ENCODE measurements around the gene SIGLEC1.

GRCh38 chr20:3734111-3734843 is 21.9 kb upstream of the SIGLEC1 start:
- TF ChIP-seq POLR2AphosphoS5 (IDR thresholded peaks at IDR 0.05; ENCODE audit: low read depth) (no peak), EZH2 (IDR thresholded peaks at IDR 0.05; ENCODE audit: low read depth, unreplicated experiment) (no peak), EZH2phosphoT487 (IDR thresholded peaks at IDR 0.05; ENCODE audit: unreplicated experiment) (no peak), CREB1 (CRISPR knock-in tag; IDR thresholded peaks at IDR 0.05; ENCODE audit: low read depth) (no peak)
- TF ChIP-seq, protein P1, sequence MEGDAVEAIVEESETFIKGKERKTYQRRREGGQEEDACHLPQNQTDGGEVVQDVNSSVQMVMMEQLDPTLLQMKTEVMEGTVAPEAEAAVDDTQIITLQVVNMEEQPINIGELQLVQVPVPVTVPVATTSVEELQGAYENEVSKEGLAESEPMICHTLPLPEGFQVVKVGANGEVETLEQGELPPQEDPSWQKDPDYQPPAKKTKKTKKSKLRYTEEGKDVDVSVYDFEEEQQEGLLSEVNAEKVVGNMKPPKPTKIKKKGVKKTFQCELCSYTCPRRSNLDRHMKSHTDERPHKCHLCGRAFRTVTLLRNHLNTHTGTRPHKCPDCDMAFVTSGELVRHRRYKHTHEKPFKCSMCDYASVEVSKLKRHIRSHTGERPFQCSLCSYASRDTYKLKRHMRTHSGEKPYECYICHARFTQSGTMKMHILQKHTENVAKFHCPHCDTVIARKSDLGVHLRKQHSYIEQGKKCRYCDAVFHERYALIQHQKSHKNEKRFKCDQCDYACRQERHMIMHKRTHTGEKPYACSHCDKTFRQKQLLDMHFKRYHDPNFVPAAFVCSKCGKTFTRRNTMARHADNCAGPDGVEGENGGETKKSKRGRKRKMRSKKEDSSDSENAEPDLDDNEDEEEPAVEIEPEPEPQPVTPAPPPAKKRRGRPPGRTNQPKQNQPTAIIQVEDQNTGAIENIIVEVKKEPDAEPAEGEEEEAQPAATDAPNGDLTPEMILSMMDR (conservative IDR thresholded peaks at IDR 0.05; ENCODE audit: low read depth in 2 of 2), result no peak
- TF ChIP-seq, protein P2, sequence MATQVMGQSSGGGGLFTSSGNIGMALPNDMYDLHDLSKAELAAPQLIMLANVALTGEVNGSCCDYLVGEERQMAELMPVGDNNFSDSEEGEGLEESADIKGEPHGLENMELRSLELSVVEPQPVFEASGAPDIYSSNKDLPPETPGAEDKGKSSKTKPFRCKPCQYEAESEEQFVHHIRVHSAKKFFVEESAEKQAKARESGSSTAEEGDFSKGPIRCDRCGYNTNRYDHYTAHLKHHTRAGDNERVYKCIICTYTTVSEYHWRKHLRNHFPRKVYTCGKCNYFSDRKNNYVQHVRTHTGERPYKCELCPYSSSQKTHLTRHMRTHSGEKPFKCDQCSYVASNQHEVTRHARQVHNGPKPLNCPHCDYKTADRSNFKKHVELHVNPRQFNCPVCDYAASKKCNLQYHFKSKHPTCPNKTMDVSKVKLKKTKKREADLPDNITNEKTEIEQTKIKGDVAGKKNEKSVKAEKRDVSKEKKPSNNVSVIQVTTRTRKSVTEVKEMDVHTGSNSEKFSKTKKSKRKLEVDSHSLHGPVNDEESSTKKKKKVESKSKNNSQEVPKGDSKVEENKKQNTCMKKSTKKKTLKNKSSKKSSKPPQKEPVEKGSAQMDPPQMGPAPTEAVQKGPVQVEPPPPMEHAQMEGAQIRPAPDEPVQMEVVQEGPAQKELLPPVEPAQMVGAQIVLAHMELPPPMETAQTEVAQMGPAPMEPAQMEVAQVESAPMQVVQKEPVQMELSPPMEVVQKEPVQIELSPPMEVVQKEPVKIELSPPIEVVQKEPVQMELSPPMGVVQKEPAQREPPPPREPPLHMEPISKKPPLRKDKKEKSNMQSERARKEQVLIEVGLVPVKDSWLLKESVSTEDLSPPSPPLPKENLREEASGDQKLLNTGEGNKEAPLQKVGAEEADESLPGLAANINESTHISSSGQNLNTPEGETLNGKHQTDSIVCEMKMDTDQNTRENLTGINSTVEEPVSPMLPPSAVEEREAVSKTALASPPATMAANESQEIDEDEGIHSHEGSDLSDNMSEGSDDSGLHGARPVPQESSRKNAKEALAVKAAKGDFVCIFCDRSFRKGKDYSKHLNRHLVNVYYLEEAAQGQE (IDR thresholded peaks at IDR 0.05; ENCODE audit: unreplicated experiment), result no peak
